NCI-H128 (cell line): ENCODE results near the gene SLC16A10.
A peak's percentile ranks its signal among the peaks of the same experiment; 100 is the strongest.
"Not testable (repeated sequence)": the region's sequence is repeated elsewhere in the genome, so short reads cannot be mapped to it uniquely, and the experiment has no call there.

ENCODE experiments used
- DNase-seq: peaks from one replicate; lab custom pipeline; 2025; ENCODE audit not compliant: unreplicated experiment; lab: John Stamatoyannopoulos, UW

SLC16A10 gene

DNA sequence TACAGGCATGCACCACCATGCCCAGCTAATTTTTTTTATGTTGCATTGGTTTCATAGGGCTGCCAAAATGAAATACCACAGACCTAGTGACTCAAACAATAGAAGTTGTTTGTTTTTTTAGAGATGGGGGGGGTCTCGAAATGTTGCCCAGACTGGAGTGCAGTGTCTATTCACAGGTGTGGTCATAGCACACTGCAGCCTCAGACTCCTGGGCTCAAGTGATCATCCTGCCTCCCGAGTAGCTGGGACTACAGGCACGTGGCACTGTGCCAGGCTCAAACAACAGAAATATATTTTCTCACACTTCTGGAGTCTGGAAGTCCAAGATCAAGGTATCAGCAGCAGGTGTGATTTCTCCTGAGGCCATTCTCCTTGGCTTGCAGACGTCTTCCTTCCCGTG lies 6.6 kb upstream of the SLC16A10 start:
- no peak for DNase-seq

DNA sequence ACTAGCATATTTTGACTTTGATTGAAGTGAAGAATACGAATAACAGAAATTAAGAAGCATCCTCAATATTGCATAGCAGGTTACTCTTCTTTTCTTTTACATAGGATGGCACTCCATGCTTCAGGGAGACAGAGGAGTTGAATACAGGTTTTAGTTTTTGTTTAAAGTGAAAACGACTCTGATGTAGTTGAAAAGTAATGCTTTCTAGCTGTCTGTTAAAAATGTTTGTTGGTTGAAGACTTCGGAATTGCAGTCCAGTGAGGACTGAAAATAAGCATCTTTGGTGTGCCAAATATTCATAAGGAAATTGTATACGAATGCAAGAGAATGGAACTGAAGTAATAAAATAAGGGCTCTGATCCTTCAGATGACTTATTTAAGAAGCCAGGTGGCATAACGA lies 618 bp upstream of the SLC16A10 start:
- no peak for DNase-seq

DNA sequence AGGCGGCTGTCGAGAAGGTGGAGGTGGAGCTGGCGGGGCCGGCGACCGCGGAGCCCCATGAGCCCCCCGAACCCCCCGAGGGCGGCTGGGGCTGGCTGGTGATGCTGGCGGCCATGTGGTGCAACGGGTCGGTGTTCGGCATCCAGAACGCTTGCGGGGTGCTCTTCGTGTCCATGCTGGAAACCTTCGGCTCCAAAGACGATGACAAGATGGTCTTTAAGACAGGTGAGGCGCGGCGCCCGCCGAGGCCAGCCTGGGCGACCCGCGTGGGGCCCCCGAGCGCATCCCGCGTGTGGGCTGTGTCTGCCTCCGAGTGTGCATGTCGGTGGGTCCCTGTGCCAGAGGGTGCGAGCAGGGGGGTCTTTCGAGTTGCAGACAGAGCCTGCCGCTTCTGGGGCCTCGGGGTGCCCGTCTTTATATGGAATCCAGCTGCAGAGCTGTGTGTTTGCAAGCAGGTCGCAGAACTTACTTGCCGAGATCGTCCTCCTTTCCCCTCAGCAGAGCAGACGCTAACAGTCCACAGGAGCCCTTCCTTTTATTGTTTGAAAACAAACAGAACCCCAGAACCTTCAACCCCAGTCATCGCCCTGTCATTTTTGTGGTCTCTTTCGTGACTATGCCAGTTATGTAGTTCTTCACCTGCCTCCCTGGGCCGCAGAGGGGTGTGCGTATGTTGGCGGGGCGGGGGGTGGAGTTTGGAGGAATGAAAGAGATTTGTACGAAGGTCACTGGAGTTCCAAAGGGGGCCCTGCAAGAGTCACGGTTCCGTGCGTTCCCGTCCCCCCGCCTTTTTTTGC lies 766 bp downstream of the SLC16A10 start:
- DNase-seq = no peak

DNA sequence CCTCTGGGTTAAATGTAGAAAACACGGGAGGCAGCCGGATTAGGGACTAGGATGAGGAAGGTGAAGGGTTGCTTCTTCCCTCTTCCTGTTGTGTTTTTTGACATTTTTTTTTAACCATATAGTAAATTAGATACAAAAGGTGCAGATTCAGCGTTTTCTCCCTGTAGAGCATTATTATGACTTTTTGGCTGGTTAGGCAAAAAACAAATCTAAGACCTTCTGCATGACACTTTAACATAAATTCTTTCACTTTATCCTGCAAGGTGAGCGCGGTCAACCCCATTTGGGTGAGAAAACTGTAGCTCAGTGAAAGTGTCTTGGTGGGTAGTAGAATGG lies 1.3 kb downstream of the SLC16A10 start:
- DNase-seq = no peak

DNA sequence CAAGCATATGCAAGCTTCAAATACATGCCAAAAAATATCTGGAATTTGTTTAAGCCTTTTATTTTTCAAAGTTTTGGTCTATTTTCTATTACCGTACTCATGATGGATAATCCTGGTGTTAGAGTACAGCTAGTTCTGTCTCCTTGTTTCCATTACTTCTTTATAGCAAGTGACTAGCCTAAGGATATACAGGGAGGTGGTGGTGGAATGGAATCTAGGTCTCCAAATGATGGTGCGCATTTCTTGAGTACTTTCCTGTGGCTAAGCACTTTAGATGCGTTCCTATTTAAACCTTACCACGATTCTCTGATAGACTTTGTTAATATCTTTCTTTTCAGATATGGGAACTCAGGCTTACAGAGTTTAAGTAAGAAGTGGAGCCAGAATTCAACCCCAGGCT lies 3.5 kb downstream of the SLC16A10 start:
- DNase-seq = no peak

DNA sequence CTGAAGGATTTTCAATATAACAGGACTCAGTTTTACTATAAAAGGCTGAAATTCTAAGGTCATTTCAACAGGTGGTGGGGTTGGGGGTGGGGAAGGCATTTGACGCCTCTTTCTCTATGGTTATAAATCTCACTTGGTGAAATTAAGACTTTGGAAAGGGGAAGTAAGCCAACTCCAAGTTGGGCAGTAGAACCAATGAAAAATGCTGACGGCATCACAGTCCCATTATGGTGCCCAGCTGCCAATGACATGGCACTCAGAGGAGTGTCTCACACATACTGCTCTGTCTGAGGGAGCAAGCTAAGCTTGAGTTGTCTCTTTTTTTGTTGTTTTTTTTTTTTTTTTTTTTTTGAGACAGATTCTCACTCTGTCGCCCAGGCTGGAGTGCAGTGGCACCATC lies 4.7 kb downstream of the SLC16A10 start:
- no peak for DNase-seq

DNA sequence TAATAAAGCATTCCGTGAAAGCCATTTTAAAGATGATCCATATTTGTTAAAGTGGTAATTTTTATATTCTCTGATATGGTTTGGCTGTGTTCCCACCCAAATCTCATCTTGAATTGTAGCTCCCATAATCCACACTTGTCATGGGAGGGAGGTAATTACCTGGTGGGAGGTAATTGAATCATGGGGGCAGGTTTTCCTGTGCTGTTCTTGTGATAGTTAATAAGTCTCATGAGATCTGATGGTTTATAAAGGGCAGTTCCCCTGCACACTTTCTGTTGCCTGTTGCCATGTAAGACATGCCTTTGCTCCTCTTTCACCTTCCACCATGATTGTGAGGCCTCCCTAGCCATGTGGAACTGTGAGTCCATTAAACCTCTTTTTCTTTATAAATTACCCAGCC lies 8.2 kb downstream of the SLC16A10 start:
- not testable (repeated sequence) for DNase-seq

DNA sequence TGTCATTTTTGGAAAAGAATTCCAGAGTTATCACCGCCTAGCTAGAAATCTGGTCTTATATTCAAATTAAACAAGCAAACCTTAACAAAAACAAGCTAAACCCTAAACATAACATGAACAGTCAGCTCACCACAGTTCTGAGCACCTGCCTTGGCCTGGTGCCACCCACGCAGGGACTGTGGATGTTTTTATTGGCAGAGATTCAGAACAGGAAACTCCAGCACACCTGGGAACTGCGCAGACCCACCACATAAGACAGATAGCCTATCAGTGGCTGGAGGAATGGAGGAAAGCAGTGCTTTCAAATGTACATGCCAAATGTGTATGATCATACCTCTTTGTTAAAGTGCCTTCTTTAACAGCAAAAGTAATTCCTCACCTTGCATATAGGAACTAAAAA lies 8.9 kb downstream of the SLC16A10 start:
- DNase-seq = peak; percentile 17

DNA sequence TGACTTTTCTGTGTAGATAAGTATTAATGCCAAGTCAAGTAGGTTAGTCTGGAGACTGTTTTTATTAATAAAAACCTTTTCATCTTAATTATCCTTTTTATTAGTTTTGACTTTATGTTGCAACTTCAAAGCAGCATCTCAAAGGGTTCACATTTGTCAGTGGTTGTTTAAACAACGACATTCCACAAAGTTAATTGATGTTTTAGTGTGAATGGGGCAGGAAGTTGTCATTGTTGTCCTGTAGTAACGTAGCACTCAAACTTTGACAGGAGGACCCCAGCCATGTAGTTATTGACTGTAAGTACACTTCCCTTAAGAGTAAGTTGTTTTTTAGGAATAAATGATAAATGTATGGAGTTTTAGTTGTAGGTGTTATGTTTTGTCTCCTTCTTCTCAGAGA lies 11.3 kb downstream of the SLC16A10 start:
- DNase-seq = no peak

DNA sequence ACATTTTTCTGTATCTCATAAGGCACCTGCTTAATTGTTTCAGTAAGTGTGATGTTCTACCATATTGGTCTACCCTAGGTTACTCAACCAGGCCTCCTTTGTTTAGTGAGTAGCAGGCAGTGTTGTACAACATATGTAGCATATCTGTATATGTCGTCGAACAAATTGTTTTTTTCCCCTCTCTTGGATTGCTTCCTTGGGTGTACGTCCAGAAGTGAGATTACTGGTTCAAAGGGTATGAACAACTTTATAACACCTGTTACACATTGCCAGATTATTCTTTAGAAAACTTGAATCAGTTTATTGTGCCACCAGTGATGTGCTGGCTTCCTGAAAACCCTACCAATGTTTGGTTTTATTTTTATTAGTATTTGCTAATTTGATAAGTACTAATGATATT lies 14.7 kb downstream of the SLC16A10 start:
- DNase-seq = no peak

DNA sequence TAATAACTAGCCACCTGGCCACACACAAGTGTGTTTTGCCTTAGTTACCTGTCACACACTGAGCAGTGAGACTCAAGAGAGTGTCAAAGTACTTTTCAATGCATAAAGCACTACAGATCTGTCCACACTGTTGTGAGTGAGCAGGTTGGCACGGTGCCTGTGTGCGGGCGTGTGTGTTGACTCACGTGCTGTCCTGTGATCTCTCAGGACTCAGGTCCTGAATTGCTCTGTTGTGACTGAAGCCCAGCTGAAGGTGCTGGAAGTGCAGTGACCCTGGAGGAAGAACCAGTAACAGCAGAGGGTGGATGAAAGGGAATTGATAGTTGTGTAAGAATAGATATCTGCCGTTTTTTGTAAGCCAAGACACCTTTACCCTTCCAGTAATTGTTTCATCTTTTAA lies 18.3 kb downstream of the SLC16A10 start:
- peak; percentile 32 for DNase-seq

DNA sequence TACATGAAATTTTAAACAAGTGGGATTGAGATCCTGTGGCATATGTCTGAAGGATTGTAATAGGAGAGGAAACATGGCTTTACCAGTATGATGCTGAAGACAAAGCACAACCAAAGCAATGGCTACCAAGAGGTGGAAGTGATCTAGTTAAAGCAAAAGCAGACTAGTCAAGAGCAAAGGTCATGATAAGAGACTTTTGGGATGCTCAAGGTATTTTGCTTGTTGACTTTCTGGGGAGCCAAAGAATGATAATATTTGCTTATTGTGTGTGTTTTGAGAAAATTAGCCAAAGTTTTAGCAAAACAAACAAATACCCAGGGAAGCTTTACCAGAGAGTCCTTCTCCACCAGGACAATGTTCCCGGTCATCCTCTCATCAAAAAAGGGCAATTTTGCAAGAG lies 20.3 kb downstream of the SLC16A10 start:
- no peak for DNase-seq

DNA sequence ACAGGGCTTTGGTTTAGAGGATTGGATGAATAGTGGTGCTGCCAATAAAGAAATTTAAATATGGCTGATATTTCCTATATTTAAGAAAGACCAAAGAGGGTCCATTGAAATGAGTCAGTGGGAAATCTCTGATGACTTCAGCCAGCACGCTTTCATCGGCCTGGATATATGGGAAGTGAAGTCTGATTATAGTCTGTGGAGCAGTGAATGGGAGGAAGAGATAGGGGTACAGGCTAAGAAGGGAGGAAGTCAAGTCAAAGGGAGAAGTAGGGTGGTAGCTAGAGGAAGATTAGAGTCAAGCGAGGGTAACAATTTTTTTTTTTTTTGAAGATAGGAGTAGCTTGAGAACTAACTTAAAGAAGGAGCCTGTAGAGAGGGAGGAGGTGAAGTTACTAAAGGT lies 22.7 kb downstream of the SLC16A10 start:
- no peak for DNase-seq

DNA sequence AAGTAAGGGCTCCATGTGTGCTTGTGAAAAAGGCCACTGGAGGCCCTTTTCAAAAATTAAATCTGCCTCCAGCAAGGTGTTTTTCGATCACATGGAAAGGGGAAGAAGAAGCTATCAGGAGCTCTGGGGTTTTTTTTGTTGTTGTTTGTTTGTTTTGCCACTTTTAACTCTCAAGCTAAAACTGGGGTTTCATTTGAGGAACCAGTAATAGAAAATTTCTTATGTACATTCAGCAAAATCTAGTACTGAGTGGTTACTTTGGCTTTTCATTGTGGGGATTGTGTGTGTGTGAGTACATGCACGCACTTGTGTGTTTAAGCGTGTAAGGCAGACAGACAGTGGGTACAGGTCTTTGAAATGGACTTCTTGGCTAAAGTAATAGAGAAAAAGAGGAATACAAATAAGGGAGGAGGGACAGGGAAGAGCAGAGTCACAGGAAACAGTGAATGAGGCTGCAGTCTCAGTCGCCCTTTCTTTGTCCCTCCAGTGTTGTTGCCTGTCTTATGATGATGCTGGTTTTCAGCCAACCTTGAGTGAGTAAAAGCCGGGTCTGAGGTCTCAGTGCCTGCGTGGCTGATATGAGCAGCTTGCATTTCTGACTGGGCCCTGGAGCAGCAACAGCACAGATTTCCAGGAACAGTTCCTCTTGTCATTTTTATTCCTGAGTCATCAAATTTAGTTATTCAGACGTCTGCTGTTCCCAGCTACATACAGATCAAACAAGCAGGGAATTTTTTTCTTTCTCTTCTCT lies 26.2 kb downstream of the SLC16A10 start:
- DNase-seq = no peak

DNA sequence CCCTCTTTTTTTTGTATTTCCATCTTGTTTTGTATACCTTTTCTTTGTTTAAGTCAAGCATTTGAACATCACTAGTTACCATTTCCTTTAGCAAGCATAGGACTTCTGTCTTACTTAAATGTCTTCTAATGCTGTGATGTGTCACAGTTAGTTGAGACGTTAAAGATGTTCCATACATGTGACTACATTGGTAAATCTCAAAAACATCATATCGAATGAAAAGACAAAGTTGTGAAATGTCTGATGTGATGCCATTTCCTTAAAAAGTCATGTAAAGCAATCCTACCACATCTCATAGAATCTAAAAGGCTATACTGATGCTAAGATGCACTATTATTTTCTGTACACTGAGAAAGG lies 26.8 kb downstream of the SLC16A10 start:
- no peak for DNase-seq

DNA sequence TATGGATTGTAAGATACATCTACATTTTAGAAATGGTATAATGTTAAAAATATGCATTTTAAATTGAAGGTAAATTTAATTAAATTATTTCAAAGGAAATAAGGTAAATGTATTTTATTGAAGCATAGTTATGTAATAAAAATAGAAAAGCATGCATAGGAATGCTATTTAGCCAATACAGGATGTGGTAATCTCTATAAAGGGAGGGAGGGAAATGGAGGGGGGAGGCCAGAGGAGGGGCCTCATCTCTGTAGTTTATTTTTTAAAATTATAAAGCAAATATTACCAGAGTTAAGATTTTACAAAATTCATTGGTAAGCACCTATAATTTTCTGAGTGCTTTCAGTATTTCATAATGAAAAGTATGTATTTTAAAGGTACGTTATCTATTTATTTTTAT lies 27.2 kb downstream of the SLC16A10 start:
- DNase-seq = no peak

DNA sequence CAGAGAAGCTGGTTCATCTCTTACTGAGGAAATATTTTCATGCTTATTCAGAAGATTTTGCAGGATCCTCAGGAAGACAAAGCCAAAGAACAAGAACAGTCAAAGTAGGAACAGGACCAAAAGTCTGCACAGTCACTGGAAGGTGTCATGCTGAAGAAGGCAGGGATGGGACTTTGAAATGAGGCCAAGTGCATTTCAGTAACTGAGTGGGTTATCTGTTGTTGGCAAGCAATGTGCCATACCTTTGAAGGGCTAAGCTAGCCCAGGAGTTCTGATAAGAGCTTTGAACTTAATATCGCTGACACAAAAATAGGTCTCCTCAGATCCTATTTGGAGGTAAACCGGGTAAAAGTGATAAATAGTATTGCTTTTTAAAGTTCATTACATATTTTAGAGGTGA lies 31.5 kb downstream of the SLC16A10 start:
- no peak for DNase-seq

DNA sequence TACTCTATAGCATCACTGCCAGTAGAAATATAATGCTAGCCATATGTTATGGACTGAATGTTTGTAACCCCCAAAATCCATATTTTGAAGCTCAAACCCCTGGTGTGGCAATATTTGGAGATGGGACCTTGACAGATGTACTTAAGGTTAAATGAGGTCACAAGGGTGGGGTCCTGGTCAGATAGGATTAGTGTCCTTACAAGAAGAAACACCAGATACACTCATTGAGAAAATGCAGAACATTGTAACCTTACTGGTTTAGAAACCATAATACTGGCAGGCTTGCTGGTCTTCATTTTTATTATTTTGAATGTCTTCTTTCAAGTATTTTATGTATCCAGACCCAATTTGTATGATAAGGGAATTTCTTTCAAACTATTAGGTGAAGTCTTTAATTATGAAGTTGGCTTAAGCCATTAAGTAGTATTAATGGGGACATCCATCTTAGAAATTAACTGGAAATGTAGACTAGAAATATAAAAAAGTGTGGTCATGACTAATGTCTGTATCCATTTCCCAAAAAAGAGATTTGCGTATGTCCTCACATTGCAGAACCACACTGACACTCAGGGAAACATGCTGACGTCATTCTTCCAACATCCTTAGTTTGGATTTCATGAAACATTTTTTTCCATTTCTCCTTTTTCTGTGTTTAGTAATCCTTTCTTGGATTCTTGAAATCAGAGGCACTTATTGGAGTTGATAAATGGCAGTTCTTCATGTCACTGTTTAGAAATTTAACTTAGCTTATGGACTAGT lies 32.4 kb downstream of the SLC16A10 start:
- no peak for DNase-seq

DNA sequence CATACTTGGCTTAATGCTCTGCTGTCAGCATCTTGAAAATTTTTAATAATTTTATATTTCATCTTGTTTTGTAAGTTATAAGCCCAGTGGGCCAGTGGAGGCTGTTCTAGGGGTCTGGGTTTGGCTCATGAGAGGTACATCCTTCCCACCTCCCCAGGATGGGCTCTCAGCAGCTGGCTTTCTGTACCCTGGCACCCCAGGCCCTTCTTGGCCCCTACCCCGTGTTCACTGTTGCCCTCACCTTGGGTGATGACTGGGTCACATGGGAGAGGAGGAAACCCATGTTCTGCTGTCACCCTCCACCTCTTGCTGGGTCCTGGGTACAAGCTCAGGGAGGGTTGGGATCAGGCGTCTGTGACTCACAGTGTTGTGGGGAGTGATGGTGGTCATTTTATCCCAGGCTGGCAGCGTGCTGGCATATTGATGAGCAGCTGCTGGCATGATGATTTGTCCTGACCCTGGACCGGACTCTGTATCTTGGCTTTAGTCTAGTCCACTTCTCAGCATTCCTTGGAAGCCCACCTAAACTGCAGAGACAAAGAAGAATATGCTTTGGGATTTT lies 34.6 kb downstream of the SLC16A10 start:
- no peak for DNase-seq

DNA sequence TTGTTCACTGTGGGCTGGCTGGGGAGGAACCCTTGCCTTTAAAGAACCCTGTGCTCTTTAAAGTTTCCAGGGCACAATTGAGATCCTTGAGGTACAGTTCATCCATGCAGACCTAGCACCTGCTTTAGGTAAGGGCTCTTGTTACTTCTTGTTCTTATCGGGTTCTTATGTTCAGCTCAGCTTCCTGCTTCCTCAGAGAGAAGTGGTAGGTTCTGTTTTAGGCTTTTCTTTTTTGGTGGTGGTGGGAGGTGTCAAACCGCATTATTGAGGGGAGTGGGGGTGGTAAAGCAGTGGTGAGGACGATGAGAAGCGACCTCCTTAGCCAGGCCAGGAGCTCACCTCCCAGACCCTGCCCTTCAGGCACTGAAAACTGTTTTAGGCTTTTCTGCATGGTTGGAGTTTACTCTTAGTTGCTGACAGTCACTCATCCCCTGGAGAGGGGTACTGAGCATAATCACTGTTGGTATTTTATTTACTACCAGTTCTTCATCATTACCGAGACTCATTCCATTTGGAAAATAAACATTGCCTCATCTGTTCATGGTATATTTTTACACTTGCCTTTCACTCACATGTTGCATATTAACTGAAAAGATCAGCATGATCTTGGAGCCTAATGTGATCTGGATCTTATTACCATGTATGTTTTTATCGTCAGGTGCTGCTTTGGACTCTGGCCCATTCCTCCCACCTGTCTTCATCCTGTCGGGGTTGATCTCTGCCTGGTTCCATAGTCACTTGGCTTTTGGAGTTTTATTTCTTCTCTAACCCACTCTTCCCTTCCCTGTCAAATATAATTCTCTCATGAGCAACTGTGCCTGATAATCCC lies 35.4 kb downstream of the SLC16A10 start:
- DNase-seq = no peak

DNA sequence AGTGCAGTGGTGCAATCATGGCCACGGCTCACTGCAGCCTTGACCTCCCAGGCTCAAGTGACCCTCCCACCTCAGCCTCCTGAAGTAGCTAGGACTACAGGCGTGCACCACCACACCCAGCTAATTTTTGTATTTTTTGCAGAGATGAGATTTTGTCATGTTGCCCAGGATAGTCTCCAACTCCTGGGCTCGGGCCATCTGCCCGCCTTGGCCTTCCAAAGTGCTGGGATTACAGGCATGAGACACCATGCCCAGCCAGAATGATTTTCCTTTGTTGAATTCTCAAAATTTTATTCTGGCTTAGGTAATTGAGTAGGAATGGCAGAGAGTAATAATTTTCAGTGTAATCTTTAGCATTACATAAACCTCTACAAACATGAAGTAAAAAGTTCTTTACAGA lies 37.1 kb downstream of the SLC16A10 start:
- no peak for DNase-seq
